ENCODE results near the gene FBXO22. TPM values are rescaled to one million over a fixed set of nuclear protein-coding genes. Genes with fewer than 3 reads are reported as not detected.
"Not testable (repeated sequence)": the region's sequence is repeated elsewhere in the genome, so short reads cannot be mapped to it uniquely, and the experiment has no call there.

Gene FBXO22
- total RNA-seq, 4 donors from 2014 or later: 8.3 to 21.4 (median 19.4) TPM

DNA sequence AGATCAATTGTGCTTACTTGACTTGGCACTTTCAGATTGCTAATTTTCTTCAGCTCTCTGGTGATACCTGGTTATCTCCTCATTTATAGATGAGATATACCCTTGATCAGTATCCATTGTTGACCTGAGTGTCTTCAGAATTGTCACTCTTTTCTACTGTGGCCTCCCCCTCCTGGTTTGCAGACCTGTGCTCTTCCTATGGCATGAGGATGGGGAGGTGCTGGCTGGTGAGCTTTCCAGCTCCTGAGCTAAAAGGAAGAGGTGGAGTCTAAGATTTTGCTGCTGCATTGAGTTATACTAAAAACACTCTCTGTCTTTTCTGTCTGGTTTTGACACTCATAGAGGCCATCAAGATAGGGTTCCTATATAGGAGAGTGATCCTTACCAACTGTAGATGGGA, 36.8 kb upstream of the FBXO22 start:
- no peak overlapping the region for H3K4me3 ChIP-seq
- H3K36me3 ChIP-seq: peaks cover 0 to 7% (median 0%) of the 10 kb centered on the region in 3 donors
- H3K9me3 ChIP-seq: no peaks in the 10 kb centered on the region
- H3K27me3 ChIP-seq: no peaks in the 10 kb centered on the region
- no peaks in the 10 kb centered on the region for H3K4me1 ChIP-seq
- H3K27ac ChIP-seq: no peak overlapping the region
- TF ChIP-seq, protein P1, sequence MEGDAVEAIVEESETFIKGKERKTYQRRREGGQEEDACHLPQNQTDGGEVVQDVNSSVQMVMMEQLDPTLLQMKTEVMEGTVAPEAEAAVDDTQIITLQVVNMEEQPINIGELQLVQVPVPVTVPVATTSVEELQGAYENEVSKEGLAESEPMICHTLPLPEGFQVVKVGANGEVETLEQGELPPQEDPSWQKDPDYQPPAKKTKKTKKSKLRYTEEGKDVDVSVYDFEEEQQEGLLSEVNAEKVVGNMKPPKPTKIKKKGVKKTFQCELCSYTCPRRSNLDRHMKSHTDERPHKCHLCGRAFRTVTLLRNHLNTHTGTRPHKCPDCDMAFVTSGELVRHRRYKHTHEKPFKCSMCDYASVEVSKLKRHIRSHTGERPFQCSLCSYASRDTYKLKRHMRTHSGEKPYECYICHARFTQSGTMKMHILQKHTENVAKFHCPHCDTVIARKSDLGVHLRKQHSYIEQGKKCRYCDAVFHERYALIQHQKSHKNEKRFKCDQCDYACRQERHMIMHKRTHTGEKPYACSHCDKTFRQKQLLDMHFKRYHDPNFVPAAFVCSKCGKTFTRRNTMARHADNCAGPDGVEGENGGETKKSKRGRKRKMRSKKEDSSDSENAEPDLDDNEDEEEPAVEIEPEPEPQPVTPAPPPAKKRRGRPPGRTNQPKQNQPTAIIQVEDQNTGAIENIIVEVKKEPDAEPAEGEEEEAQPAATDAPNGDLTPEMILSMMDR (IDR thresholded peaks at IDR 0.05): no peak
- no peak for TF ChIP-seq POLR2A (IDR thresholded peaks at IDR 0.05)
- no peak for DNase-seq

GRCh38 chr15:75867449-75867848, 36.2 kb upstream of the FBXO22 start:
- no peak for DNase-seq
- H3K27ac ChIP-seq: no peak overlapping the region
- no peaks in the 10 kb centered on the region for H3K9me3 ChIP-seq
- peaks cover 0 to 7% (median 0%) of the 10 kb centered on the region in 3 donors for H3K36me3 ChIP-seq
- TF ChIP-seq POLR2A (IDR thresholded peaks at IDR 0.05): no peak
- TF ChIP-seq, protein P1 (IDR thresholded peaks at IDR 0.05): no peak
- H3K4me3 ChIP-seq: no peak overlapping the region
- H3K27me3 ChIP-seq: no peaks in the 10 kb centered on the region
- no peaks in the 10 kb centered on the region for H3K4me1 ChIP-seq

GRCh38 chr15:75868019-75868418, 35.7 kb upstream of the FBXO22 start:
- H3K27ac ChIP-seq: no peak overlapping the region
- H3K9me3 ChIP-seq: no peaks in the 10 kb centered on the region
- no peaks in the 10 kb centered on the region for H3K4me1 ChIP-seq
- no peak for TF ChIP-seq POLR2A (IDR thresholded peaks at IDR 0.05)
- TF ChIP-seq, protein P1 (IDR thresholded peaks at IDR 0.05): no peak
- H3K4me3 ChIP-seq: no peak overlapping the region
- DNase-seq: no peak
- H3K36me3 ChIP-seq: peaks cover 0 to 7% (median 0%) of the 10 kb centered on the region in 3 donors
- no peaks in the 10 kb centered on the region for H3K27me3 ChIP-seq

- TF ChIP-seq, protein P1 (IDR thresholded peaks at IDR 0.05): no peak
Observed at GRCh38 chr15:75869446-75869845, 34.2 kb upstream of the FBXO22 start.

DNA sequence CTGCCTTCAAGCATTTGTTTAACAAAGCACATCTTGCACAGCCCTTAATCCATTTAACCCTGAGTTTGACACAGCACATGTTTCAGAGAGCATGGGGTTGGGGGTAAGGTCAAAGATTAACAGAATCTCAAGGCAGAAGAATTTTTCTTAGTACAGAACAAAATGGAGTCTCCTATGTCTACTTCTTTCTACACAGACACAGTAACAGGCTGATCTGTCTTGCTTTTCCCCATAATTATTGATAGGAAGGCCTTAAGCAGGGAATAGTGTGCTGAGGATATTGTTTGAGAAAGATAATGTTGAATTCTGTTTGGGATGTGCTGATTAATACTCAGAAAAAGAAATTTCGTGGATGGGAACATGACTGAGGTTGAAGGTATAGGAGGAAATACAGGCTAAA, 32.1 kb upstream of the FBXO22 start:
- not testable (repeated sequence) for DNase-seq, H3K27me3 ChIP-seq, H3K27ac ChIP-seq, H3K9me3 ChIP-seq, H3K4me3 ChIP-seq, H3K4me1 ChIP-seq
- peaks cover 0 to 32% (median 0%) of the 10 kb centered on the region in 3 donors for H3K36me3 ChIP-seq

More at GRCh38 chr15:75869446-75869845, 34.2 kb upstream of the FBXO22 start:
- Histone ChIP-seq H3K27me3 (no peaks in the 10 kb centered on the region), H3K27ac (no peak overlapping the region), H3K4me3 (no peak overlapping the region), H3K4me1 (no peaks in the 10 kb centered on the region), H3K9me3 (no peaks in the 10 kb centered on the region), H3K36me3 (peaks cover 0 to 16% (median 0%) of the 10 kb centered on the region in 3 donors)
- DNase-seq: no peak

DNA sequence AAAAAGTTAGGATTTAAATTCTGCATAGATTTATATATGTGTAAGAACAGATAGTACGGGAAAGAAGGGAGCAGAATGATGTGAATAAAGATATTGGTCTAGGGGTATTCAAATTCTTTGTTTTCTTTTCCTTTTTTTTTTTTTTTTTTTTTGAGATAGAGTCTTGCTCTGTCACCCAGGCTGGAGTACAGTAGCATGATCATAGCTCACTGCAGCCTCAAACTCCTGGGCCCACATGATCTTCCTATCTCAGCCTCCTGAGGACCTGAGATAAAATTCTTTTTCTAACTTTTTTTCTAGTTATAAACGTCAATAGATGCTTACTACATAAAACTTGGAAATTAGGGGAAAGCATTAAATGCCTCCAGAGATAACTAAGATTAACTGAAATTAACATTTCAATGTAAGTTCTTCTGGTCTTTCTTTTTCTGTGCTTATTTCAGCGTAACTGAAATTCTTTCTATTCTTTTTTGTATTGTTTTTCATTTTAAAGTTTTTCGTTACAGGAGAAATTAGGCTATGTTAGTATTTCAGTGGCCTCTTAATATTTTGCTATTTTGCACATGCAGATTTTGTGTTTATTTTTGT, 31.2 kb upstream of the FBXO22 start:
- TF ChIP-seq, protein P1 (IDR thresholded peaks at IDR 0.05): no peak
- no peak for TF ChIP-seq POLR2A (IDR thresholded peaks at IDR 0.05)
- H3K36me3 ChIP-seq: peaks cover 0 to 32% (median 0%) of the 10 kb centered on the region in 3 donors
- no peaks in the 10 kb centered on the region for H3K9me3 ChIP-seq

More for the DNA sequence above, 31.2 kb upstream of the FBXO22 start:
- no peak for DNase-seq
- Histone ChIP-seq H3K4me3 (no peak overlapping the region), H3K27me3 (no peaks in the 10 kb centered on the region), H3K27ac (no peak overlapping the region), H3K4me1 (no peaks in the 10 kb centered on the region)

Measured in Peyer's patch (tissue), 4 donors.